Suprapubic skin (tissue), 3 donors: Measurements from ENCODE around the gene CNTNAP3.
"Not testable (repeated sequence)": the region's sequence is repeated elsewhere in the genome, so short reads cannot be mapped to it uniquely, and the experiment has no call there.

Experiments
- CTCF ChIP-seq, 2 donors: fragments of 200-600 bp in 1 of 2; fragments of 450-650 bp in 1 of 2; sonication (generic) in 1 of 2; IDR thresholded peaks; one replicate each; pipeline ENCODE4 v1.5.1; 2016 to 2019; ENCODE audit warnings: antibody characterized with exemption in 2 of 2, mild to moderate bottlenecking in 1 of 2, moderate library complexity in 1 of 2
- POLR2A ChIP-seq, 2 donors: fragments of 450-650 bp; IDR thresholded peaks; one replicate each; pipeline ENCODE4 v1.6.1; 2017; ENCODE audit warnings: antibody characterized with exemption in 2 of 2, mild to moderate bottlenecking in 2 of 2, moderate library complexity in 2 of 2

GRCh38 chr9:39025911-39026588, 261.9 kb downstream of the CNTNAP3 start:
- not testable (repeated sequence) for TF ChIP-seq CTCF, POLR2A (IDR thresholded peaks at IDR 0.05)
